RWPE1 (cell line): ENCODE data around the gene UTS2B.
"Not testable (repeated sequence)": the region's sequence is repeated elsewhere in the genome, so short reads cannot be mapped to it uniquely, and the experiment has no call there.

Experiments used
- CTCF ChIA-PET: fragments of 350-600 bp; sonication (Branson Sonifier 250); formaldehyde crosslinking; extraction: SDS; loops from one replicate; lab custom pipeline; 2021; lab: Yijun Ruan, JAX
- POLR2A ChIA-PET: fragments of 400-600 bp; formaldehyde crosslinking; extraction: SDS; loops from one replicate; lab custom pipeline; 2020; ENCODE audit warnings: antibody characterized with exemption; ENCODE audit not compliant: low non-redundant PET; lab: Yijun Ruan, JAX
- DNase-seq: peaks from one replicate; pipeline ENCODE4 v3.0.0; 2012; ENCODE audit warnings: low spot score
- H3K27ac ChIP-seq: fragments of 450-650 bp; 2 replicates; pipeline ENCODE4 v1.5.1; 2017
- TF ChIP-seq, protein P1 (sequence below): fragments of 450-650 bp; conservative IDR thresholded peaks from 2 replicates; pipeline ENCODE4 v1.5.1; 2017; ENCODE audit warnings: low read depth, mild to moderate bottlenecking

UTS2B gene

DNA sequence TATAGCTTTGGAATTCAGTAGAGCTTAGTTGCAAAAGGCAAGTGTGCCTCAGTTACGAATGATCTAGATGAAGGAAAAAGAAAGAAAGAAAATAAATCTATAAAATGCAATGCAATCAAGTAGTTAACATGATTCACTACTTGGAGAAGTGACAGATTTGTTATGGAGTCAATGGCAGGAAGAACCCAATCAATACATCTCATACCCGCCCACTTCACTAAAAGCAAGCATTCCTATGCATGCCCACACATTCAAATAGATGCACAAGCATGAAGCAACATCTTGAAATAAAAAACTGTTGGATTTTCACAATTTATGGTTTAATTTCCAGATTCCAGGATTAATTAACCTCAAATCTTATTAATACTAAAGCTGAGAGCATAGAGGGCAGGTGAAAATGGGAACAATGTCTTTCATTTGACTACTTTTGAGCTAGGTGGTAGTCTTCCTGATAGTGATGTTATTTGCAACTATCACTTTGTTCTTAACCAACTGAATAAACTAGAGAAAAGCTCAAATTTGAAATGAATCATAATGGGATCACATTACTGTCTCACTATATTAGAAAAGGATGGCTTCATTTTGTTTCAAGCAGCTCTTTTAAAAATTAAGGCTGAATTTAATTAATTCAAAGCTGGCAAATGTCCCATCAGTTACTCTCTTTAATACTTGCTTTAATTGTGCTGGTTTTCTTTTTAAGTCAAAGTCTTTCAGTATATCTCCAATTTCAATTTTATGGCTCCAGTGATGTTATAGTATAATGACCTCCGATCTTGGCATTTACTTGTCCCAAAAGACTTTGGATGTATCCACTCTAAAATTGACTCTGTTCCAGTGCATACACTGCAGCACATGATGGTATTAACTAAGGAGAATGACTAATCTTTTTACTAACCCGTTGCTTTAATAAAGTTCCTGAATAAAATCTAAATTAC lies 47.8 kb downstream of the UTS2B start:
- H3K27ac ChIP-seq: no peak overlapping the region
- ChIA-PET CTCF (no interaction called here), POLR2A (no interaction called here)
- DNase-seq: no peak
- TF ChIP-seq, protein P1, sequence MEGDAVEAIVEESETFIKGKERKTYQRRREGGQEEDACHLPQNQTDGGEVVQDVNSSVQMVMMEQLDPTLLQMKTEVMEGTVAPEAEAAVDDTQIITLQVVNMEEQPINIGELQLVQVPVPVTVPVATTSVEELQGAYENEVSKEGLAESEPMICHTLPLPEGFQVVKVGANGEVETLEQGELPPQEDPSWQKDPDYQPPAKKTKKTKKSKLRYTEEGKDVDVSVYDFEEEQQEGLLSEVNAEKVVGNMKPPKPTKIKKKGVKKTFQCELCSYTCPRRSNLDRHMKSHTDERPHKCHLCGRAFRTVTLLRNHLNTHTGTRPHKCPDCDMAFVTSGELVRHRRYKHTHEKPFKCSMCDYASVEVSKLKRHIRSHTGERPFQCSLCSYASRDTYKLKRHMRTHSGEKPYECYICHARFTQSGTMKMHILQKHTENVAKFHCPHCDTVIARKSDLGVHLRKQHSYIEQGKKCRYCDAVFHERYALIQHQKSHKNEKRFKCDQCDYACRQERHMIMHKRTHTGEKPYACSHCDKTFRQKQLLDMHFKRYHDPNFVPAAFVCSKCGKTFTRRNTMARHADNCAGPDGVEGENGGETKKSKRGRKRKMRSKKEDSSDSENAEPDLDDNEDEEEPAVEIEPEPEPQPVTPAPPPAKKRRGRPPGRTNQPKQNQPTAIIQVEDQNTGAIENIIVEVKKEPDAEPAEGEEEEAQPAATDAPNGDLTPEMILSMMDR: no peak

DNA sequence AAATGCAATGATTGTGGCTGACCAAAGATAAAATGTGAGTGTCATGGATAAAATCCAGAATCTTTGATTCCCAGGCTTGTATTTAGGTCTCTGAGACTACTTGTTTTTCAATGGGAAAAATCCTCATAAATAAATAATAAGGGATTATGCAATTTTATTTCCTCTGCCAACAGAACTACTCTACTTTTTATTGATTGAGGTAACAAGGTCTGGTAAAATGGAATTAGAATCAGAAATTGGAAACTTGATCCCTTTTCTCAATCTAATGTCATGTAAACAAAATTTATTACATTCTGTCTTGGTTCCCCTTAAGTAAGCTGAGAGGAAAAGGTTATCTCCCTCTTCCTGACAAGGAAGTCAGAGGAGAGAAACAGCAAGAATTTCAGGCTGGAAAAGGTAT lies 49.4 kb downstream of the UTS2B start:
- ChIA-PET CTCF (no interaction called here), POLR2A (no interaction called here)
- TF ChIP-seq, protein P1: no peak
- no peak overlapping the region for H3K27ac ChIP-seq
- DNase-seq: no peak

DNA sequence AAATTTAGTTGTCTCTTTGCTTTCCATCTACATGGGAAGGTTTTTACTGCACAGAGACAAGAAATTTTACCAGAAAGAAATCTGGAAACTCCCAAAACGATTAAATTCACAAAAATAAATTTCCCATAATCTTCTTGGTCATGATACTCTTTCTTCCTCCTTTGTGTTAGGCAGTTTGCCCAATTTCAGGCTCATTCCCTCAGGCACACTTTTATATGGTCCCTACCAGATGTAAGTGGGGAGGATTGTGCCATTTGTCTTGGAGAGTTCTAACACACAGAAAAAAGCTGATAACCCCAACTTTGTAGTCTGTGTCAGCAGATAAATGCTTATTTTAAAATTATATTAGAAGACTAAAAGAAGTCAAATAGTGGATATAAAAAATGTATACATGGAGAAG lies 50.2 kb downstream of the UTS2B start:
- POLR2A ChIA-PET: no interaction called here
- CTCF ChIA-PET: no interaction called here
- no peak for DNase-seq
- TF ChIP-seq, protein P1: no peak
- H3K27ac ChIP-seq: no peak overlapping the region

DNA sequence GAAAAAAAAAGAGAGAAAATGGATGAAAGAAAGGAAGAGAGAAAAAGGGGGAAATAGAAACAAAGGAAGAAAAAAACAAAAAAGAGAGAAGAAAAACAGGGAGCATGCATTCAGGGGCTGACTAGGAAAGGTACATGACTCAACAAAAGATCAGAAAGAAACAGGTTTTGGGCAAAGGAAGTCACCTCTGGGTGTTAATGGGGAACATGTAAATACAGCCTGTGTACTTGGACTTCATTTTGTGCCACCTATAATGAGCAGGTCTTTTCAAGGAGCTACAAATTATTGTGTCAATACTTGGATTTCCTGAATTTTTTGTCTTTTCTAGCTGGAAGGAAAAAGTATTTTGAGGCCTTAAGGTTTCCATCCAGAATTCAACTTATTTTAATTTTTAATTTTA lies 54.6 kb downstream of the UTS2B start:
- ChIA-PET CTCF (no interaction called here), POLR2A (no interaction called here)
- H3K27ac ChIP-seq: no peak overlapping the region
- DNase-seq: no peak
- TF ChIP-seq, protein P1: no peak

DNA sequence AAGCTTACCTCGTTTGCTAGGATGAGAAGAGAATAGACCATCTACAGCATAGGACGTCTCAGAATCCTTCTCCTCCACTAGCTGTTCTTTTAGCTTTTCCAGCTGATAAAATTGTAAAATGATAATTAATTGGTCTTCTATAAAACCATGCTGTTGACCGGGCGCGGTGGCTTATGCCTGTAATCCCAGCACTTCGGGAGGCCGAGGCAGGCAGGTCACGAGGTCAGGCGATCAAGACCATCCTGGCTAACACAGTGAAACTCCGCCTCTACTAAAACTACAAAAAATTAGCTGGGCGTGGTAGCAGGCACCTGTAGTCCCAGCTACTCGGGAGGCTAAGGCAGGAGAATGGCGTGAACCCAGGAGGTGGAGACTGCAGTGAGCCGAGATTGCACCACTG lies 55.1 kb downstream of the UTS2B start:
- CTCF ChIA-PET: not testable (repeated sequence)

DNA sequence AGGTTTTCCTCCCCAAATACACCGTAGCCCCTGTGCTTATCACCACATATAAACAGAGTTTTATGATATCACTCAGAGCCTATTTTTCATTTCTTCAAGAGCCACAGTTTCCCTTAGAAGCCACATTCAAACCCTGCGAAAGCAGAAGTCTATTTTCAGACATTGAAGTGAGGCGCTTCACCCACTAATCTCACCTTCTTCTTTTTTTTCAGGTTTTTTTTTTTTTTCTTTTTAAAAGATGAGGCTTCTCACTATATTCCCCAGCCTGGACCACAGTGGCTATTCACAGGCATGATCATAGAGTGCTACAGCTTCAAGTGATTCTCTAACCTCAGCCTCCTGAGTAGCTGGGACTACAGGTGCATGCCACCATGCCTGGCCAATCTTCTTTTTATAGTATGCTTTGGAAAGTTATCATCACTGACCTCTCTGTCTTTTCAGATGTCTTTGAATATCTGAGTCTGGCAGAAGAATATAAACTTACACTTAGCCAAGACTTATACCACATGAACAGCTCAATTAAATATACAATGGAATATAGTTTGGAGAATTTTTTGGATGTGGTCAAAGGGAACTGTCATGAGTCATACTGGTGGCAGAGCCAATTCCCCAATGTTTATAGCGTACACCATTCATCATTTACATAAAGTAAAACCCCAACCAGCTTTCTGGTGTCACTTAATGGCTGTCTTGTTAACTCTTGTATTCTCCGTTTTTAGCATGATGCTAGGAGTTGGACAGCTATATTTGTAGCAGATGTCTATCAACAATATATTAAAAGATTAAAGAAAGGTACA lies 60.8 kb downstream of the UTS2B start:
- no peak overlapping the region for H3K27ac ChIP-seq
- ChIA-PET POLR2A (no interaction called here), CTCF (interaction anchor here (0.5 kb wide), 1 partner anchor 1175 kb away, joined by 3 read pairs; no protein-coding TSS in a partner anchor)
- TF ChIP-seq, protein P1: no peak
- DNase-seq: no peak

More for the DNA sequence above, 55.1 kb downstream of the UTS2B start:
- H3K27ac ChIP-seq, POLR2A ChIA-PET, DNase-seq: not testable (repeated sequence)

DNA sequence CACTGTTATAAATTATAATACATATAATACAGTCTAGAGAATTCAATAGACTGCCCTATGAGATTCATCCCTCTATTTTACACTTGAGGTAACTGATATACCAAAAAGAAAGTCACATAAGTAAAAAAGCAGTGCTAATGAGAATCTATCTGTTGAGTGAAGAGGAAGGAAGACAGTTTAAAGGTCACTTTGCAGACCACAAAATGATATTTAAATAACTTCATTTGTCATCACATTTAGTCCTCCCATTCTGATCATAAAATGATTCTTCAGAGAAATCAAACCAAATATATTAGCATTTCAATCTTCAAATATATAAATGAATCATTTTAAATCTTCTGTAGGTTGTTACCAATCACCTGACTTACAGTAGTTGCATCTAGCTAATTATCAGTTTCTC lies 61.6 kb downstream of the UTS2B start:
- TF ChIP-seq, protein P1: no peak
- no peak for DNase-seq
- no peak overlapping the region for H3K27ac ChIP-seq
- POLR2A ChIA-PET: no interaction called here
- CTCF ChIA-PET: interaction anchor here (0.5 kb wide), 1 partner anchor 1176 kb away, joined by 3 read pairs; no protein-coding TSS in a partner anchor
